ENCODE results near the gene SHE.

DNA sequence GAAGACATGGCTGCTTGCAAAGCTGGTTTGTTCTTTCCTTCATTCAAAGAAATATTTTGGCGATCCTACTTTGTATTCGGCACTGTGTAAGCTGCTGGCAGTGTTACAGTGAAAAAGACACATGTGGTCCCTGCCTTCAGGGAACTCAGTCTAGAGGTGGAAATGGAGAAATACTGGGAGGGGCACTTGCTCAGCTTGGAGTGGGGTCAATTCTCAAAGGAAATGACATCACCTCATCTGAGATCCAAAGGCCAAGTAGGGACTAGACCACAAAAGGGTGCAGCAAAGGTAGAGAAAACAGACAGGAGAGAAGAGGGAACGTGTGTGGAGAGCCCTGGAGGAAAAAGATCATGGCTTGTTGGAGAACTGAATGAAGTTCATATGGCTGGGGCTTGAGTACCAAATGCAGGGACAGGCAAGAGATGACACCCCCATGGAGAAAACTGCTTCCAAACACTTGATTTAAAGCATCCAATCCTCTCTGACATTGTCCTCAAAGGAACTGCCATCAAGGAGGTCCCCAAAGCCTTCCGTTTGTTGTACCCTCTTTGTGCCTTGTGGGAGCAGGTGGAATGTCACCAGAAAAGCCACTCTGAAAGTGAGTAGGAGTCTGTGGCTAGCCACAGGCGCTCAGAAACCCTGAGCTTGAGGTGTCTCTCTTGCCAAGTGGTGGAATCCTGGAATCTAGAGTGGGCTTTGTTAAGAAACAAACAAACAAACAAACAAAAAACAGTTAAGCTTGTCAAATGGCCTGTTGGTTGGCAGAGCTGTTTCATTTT, 48.4 kb downstream of the SHE start:
- TF ChIP-seq, protein P1, sequence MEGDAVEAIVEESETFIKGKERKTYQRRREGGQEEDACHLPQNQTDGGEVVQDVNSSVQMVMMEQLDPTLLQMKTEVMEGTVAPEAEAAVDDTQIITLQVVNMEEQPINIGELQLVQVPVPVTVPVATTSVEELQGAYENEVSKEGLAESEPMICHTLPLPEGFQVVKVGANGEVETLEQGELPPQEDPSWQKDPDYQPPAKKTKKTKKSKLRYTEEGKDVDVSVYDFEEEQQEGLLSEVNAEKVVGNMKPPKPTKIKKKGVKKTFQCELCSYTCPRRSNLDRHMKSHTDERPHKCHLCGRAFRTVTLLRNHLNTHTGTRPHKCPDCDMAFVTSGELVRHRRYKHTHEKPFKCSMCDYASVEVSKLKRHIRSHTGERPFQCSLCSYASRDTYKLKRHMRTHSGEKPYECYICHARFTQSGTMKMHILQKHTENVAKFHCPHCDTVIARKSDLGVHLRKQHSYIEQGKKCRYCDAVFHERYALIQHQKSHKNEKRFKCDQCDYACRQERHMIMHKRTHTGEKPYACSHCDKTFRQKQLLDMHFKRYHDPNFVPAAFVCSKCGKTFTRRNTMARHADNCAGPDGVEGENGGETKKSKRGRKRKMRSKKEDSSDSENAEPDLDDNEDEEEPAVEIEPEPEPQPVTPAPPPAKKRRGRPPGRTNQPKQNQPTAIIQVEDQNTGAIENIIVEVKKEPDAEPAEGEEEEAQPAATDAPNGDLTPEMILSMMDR (conservative IDR thresholded peaks at IDR 0.05 in 1 of 2, IDR thresholded peaks at IDR 0.05 in 1 of 2; ENCODE audit: low read depth in 1 of 2, low read length in 2 of 2), result no peak
- no peak for TF ChIP-seq EZH2 (IDR thresholded peaks at IDR 0.05; ENCODE audit: low read length, missing control alignments)

Measured in fibroblast of lung (primary cell).